HG03175 (cell line): ENCODE measurements around the gene RHBDF2.
A peak's percentile ranks its signal among the peaks of the same experiment; 100 is the strongest.

Experiments
- ATAC-seq: cut with Tn5 transposase; IDR thresholded peaks from one replicate; pipeline ENCODE4 v1.9.1; 2021; ENCODE audit warnings: mild to moderate bottlenecking, moderate library complexity; ENCODE audit not compliant: unreplicated experiment

Gene RHBDF2

DNA sequence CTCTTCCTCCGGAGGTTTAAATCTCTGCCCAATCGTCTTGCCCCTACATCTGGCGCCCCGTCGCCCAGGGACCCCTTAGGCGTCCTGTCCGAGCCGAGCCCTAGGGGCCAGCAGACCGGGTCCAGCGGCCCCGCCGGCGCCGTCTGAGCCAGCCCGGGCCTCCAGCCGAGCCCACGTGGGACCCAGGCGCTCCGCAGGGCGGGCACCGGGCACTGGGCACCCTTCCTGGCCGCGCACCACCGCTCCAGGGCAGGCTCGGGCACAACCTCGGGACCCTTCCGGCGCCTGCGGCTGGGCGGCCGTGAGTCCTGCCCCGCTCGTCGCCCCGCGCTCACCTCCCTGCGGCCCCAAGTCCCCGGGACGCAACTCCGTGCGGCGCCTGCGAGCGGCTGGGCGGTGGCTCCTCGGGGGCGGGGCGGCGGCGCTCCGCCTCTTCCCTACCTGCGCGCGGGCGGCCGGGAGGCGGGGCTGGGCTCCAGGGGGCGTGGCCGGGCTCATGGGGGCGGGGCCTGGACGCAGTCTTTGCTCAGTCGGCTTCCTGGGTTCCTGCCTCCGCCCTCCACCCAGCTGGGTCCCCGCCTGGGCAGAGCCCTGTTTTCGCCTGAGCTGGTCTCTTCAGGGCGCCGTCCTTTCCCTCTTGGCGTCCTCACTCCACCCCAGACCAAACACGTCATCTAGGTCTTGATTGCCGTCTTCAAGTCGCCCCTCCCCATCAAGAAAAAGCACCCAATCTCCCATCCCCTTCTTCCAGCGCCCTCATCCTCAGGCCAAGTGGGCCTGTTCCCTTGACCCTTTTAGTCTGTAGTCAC, at the start of gene RHBDF2:
Gene RHBDF2, minus strand, starts transcription at position 406 of the 809 bp plus-strand sequence. CDS start 19,899 bp downstream, outside the sequence.
- ATAC-seq, result peak; percentile 71

DNA sequence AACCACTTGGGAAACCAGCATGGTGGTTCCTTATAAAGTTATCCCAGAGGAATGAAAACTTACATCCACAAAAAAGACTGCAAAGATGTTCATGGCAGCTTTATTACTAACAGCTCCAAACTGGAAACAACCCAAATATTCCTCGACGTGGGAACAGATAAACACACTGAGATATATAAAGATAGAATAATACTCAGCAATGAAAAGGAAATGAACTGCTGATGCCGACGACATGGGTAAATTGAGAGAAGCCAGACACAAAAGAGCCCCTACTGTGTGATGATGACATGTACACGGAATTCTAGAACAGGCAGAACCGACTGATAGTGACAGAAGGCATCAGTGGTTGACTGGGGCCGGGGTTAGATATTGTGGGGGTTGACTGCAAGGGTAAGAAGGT, 48.3 kb upstream of the RHBDF2 start:
- no peak for ATAC-seq

DNA sequence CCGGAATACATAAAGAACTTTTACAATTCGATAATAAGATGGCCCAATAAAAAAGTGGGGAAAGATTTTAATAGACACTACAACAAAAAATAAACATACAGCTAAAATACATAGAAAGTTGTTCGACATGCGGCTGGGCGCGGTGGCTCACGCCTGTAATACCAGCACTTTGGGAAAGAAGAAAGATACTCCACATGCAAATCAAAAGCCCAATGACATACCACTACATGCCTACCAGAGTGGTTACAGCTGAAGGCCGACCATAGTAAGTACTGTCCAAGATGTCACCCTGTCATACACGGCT, 47.9 kb upstream of the RHBDF2 start:
- ATAC-seq, result no peak

DNA sequence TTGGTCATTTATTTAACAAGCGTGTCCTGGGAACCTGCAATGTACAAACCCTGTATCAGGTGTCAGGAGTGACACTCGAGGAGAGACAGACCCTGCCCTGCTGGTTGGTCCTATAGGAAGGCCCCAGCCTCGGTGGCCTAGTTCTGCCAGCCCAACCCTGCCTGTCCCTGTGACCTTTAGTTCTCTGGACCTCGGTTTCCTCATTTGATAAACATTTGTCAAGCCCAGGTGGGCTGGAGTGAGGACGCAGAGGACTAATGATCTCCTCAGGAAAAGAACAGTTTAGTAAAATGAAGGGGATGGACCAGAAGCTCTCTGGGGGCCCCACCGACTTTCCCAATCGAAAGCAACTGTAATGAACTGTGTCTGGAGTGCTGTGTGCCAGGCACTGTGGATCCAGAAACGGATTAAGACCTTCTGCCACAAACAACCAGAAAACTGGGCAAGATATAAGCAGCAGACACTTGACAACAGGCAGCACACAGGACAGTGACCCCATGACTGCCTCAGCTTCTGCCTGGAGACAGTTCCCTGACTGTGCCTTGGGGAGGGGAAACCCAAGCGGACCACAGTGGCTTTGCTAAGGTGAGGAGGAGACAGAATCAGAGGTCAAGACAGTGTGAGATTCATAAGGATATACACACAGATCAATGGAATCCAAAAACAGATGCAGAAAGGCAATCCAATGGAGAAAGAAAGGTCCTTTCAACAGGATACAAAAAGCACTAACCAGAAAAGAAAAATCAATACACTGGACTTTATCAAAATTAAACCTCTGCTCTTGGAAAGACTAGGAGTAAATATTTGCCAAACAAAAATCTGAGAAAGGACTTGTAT, 47.4 kb upstream of the RHBDF2 start:
- ATAC-seq, result no peak

DNA sequence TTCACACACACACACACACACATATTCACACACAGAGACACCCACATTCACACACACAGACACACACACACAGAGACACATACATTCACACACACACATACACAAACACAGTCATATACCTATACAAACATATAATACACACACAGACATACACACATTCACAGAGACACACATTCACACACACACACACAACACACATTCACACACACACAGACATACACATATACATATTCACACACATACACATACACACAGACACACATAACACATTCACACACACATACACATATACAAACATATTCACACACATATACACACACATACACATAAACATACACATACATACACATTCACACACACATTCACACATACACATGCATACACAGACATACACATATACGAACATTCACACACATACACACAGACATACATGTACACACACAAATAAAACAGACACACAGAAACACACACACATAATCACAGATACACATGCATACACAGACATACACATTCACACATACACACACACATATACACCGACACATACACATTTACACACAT, 46.5 kb upstream of the RHBDF2 start:
- ATAC-seq, result no peak

DNA sequence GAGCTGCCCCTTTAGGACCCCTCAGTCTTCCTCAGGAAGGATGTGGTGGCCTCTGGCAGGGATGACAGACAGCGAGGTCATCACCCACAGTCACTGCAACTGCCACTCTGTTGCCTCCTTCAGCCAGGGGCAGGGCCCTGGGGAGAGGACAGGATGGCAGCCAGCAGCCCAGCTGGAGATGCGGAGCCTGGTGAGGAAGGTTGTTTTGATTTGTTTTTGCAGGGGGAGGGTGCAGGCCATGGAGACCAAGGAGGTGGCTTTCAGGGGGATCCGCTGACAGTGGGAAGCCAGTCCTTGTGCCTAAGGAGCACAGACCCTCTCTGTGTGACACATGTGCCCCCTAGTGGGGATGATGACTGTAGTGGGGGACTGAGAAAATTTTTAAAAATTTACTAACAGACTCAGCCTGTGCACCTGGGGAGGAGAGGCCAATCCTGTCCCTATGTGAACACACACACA, 46.0 kb upstream of the RHBDF2 start:
- ATAC-seq, result no peak

GRCh38 chr17:76546556-76547182, 45.4 kb upstream of the RHBDF2 start:
- no peak for ATAC-seq

DNA sequence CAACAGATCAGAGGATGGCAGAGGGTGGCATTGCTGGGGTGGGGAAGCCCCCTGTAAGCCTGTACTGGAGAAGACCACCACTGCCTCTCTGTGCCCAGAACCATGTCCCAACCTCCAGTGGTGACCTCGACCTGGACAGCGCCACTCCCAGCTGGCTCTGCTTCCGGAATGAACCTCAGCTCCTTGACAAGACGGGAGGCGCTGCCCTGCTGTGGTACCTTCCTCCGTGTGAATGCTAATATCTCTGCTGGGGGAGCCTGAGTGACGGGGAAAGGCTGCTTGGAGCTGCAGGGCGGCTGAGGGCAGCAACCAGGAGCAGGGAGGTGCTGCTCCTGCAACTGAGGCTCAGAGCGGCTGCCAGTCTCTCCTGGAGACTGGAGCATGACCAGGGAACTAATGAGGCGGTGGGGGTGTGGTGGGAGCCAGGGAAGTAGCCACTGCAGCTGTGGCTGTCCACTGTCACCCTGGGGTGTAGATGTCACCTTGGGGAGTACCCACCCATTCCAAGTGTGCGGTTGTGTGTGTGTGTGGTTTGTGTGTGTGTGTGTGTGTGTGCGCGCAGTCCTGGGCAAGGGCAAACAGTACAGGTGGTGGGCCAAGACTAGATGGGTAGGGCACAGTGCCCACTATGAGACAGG, 44.8 kb upstream of the RHBDF2 start:
- no peak for ATAC-seq

GRCh38 chr17:76544546-76545365, 43.5 kb upstream of the RHBDF2 start:
- ATAC-seq, result no peak

DNA sequence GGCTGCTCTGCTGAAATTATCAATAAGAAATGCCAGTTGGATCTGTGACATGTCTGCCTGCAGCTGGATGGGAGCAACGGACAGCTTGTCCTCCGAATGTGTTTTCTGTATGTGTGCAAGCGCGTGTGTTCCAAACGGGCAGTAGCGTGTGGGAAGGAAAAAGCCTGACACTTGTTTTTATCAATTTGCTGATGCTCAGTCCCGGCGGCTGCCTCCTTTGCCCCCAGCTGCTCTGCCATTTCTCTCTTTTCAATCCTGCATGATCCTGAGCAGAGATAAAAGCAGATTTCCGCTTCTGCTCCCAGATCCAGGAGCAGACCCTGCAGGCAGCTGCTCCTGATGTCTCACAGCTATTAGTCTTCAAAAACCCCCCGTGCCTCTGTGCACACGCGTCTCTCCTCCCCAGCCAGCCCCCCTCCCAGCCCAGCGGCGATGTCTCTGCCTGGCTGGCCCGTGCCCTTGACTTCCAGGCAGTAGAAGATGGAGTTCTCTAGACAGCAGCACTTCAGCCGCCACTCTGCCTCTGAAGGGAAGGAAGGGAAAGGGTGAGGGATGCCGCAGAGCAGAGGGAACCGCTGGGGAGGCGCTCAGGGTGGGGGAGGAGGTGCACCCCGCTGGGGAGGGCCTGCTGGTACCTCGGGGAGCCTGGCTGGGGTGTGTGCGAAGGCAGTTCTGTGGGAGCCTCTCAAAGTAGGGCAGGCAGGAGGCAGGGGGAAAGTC, 42.8 kb upstream of the RHBDF2 start:
- no peak for ATAC-seq

DNA sequence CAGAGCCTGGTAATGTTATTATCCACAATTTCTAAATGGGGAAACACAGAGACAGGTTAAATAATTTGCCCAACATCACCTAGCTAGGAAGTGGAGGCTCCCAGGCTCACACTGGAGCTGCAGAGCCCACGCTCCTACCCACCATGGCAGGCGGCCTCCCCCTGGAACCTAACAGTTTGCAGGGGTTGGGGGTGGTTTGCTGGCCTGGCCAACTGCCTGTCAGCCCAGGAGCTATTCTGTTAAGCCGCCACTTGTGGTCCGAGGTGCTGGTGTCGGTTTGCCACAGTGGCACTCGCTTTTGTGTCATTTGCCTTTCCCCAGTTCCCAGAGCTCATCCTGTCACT, 42.2 kb upstream of the RHBDF2 start:
- ATAC-seq, result no peak

DNA sequence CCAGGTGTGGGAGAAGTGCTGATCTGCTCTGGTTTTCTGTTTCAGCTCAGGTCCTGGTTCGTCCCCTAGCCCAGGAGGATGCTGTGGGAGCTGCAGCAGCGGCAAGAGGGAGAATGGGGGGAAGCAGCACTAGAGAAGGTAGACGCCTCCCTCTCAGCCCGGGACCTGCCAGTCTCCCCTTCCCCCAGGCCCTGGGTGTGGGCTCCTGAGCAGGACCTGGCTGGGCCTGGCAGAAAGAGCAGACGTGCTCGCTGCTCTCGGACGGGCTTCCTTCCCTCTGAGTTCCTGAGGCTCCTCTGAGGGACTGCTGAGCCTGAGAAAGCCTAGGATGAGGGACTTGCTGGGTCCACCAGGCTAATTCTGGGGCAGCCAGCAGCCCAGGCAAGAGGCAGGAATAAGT, 41.8 kb upstream of the RHBDF2 start:
- ATAC-seq, result no peak

GRCh38 chr17:76542566-76542971, 41.3 kb upstream of the RHBDF2 start:
- ATAC-seq, result no peak

DNA sequence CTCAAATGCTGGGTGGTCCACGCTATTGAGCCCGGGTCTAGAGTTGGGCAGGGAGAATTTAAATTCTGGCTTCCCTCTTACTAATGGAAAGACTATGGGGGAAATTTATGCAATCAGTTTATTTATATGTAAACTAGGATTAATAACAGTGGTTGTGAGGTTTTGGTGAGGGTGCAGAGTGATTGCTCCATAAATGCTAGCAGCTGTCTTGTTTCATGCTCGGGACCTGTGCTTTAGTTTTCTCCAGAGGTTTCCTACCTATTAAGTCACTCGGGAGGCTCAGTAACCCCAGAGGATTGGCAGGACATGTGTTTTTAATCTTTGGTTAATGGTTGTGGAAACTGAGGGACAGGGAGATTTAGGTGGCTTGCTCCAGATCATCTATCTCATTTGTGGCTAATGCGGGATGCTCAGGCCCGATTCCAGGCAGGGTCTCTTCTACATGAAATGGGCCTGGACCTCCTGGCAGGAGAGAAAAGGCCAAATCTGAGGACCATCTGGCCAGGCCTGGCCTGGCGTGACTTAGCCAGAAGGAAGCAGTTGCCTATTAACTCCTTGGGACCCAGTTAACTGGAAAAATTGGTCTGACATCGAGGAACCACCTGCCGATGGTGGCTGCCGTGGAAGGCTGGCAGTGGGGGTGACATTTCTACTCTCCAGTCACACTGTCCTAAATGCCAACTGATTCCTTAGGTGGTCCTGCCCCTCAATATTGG, 40.7 kb upstream of the RHBDF2 start:
- no peak for ATAC-seq

- no peak for ATAC-seq
Measured at GRCh38 chr17:76540381-76541300, 39.4 kb upstream of the RHBDF2 start.

GRCh38 chr17:76539631-76540271, 38.5 kb upstream of the RHBDF2 start, which contains the start of gene PRCD:
TSS of gene PRCD (plus strand) at chr17:76540044. CDS start at chr17:76540142, 98 bp downstream.
- no peak for ATAC-seq

GRCh38 chr17:76538941-76539570, 37.8 kb upstream of the RHBDF2 start:
- ATAC-seq, result no peak
